ENCODE measurements around the gene ASB7. TPM values are rescaled to one million over a fixed set of nuclear protein-coding genes. Genes with fewer than 3 reads are reported as not detected.
"Not testable (repeated sequence)": the region's sequence is repeated elsewhere in the genome, so short reads cannot be mapped to it uniquely, and the experiment has no call there.

Gene ASB7
- total RNA-seq, 1 donor from 2014 or later, result 5.3 TPM

- intact Hi-C loops (cut with DNase I), result loop anchor here (5.0 kb wide), 1 partner anchor 337 kb away; no protein-coding TSS in a partner anchor
Observed at GRCh38 chr15:100670505-100671021, 68.2 kb downstream of the ASB7 start.

GRCh38 chr15:100671124-100671680 lies 68.8 kb downstream of the ASB7 start:
- no peak for ATAC-seq
- intact Hi-C loops (cut with DNase I), result loop anchor here (5.0 kb wide), 1 partner anchor 336 kb away; no protein-coding TSS in a partner anchor
- DNase-seq (ENCODE audit: missing footprints), result no peak

More at GRCh38 chr15:100670505-100671021, 68.2 kb downstream of the ASB7 start:
- ATAC-seq, result no peak
- DNase-seq (ENCODE audit: missing footprints), result no peak

- DNase-seq (ENCODE audit: missing footprints), result no peak
- peak; percentile 72 for ATAC-seq
- intact Hi-C loops (cut with DNase I), result loop anchor here (1.0 to 5.0 kb wide), 2 partner anchors 201 to 335 kb away; no protein-coding TSS in a partner anchor
Observed at GRCh38 chr15:100671858-100672543, 69.6 kb downstream of the ASB7 start.

- ATAC-seq, result no peak
- no peak for DNase-seq (ENCODE audit: missing footprints)
- intact Hi-C loops (cut with DNase I), result loop anchor here (1.0 to 5.0 kb wide), 2 partner anchors 200 to 334 kb away; no protein-coding TSS in a partner anchor
Observed at GRCh38 chr15:100672959-100673358, 70.6 kb downstream of the ASB7 start.

GRCh38 chr15:100679151-100679550 lies 76.8 kb downstream of the ASB7 start:
- intact Hi-C loops (cut with DNase I); DNase-seq (ENCODE audit: missing footprints); ATAC-seq: not testable (repeated sequence)

- intact Hi-C loops (cut with DNase I), result no loop called here
- ATAC-seq, result no peak
- DNase-seq (ENCODE audit: missing footprints), result no peak
Observed at GRCh38 chr15:100680726-100681125, 78.3 kb downstream of the ASB7 start.

- intact Hi-C loops (cut with DNase I), result no loop called here
- DNase-seq (ENCODE audit: missing footprints) (no peak), ATAC-seq (peak; percentile 61)
Observed at GRCh38 chr15:100681335-100681746, 79.0 kb downstream of the ASB7 start.

GRCh38 chr15:100682468-100682867 lies 80.1 kb downstream of the ASB7 start:
- intact Hi-C loops (cut with DNase I), result no loop called here
- DNase-seq (ENCODE audit: missing footprints) (no peak), ATAC-seq (no peak)

GRCh38 chr15:100683434-100683833 lies 81.0 kb downstream of the ASB7 start:
- no peak for DNase-seq (ENCODE audit: missing footprints)

GRCh38 chr15:100684591-100684990 lies 82.2 kb downstream of the ASB7 start:
- ATAC-seq (no peak), DNase-seq (ENCODE audit: missing footprints) (no peak)
- intact Hi-C loops (cut with DNase I), result no loop called here

More at GRCh38 chr15:100683434-100683833, 81.0 kb downstream of the ASB7 start:
- intact Hi-C loops (cut with DNase I), result no loop called here
- ATAC-seq, result no peak

GRCh38 chr15:100686021-100686724 lies 83.8 kb downstream of the ASB7 start:
- peak; percentile 65 for ATAC-seq
- peak; percentile 73 for DNase-seq (ENCODE audit: missing footprints)
- intact Hi-C loops (cut with DNase I), result no loop called here

GRCh38 chr15:100686725-100687473 lies 84.5 kb downstream of the ASB7 start:
- DNase-seq (ENCODE audit: missing footprints), result no peak
- intact Hi-C loops (cut with DNase I), result no loop called here
- ATAC-seq, result no peak

GRCh38 chr15:100687582-100688141 lies 85.3 kb downstream of the ASB7 start:
- ATAC-seq (peak; percentile 58), DNase-seq (ENCODE audit: missing footprints) (no peak)
- intact Hi-C loops (cut with DNase I), result no loop called here

- no peak for ATAC-seq
- intact Hi-C loops (cut with DNase I), result no loop called here
- DNase-seq (ENCODE audit: missing footprints), result no peak
Observed at GRCh38 chr15:100688549-100689120, 86.2 kb downstream of the ASB7 start.

GRCh38 chr15:100689131-100689899 lies 86.9 kb downstream of the ASB7 start:
- intact Hi-C loops (cut with DNase I), result no loop called here
- ATAC-seq (no peak), DNase-seq (ENCODE audit: missing footprints) (no peak)

GRCh38 chr15:100690032-100690794 lies 87.8 kb downstream of the ASB7 start:
- DNase-seq (ENCODE audit: missing footprints) (no peak), ATAC-seq (no peak)
- intact Hi-C loops (cut with DNase I), result no loop called here

- DNase-seq (ENCODE audit: missing footprints) (no peak), ATAC-seq (no peak)
- intact Hi-C loops (cut with DNase I), result no loop called here
Observed at GRCh38 chr15:100690795-100691158, 88.4 kb downstream of the ASB7 start.
